ENCODE measurements around the gene LRRTM2.

DNA sequence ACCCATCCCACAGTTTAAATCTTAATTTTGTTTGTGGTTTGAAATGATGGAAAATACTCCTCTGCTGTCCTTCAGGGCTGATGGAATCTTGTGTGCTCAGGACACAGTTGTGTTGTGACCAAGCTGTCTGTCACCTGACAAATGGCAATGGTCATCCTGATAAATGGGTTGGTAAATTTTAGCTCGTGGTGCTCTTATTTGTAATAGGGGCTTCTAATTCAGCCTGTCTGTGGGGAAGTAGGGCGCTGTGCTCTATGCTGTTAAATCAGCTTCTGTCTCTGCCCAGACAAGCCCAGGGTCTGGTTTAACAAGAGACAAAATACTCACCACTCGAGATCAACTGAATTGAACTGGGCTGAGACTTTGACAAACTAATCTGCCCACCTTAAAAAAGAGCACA lies 4.5 kb downstream of the LRRTM2 start:
- TF ChIP-seq POLR2A (IDR thresholded peaks at IDR 0.05) (no peak), EP300 (IDR thresholded peaks at IDR 0.05) (no peak)
- TF ChIP-seq, protein P1, sequence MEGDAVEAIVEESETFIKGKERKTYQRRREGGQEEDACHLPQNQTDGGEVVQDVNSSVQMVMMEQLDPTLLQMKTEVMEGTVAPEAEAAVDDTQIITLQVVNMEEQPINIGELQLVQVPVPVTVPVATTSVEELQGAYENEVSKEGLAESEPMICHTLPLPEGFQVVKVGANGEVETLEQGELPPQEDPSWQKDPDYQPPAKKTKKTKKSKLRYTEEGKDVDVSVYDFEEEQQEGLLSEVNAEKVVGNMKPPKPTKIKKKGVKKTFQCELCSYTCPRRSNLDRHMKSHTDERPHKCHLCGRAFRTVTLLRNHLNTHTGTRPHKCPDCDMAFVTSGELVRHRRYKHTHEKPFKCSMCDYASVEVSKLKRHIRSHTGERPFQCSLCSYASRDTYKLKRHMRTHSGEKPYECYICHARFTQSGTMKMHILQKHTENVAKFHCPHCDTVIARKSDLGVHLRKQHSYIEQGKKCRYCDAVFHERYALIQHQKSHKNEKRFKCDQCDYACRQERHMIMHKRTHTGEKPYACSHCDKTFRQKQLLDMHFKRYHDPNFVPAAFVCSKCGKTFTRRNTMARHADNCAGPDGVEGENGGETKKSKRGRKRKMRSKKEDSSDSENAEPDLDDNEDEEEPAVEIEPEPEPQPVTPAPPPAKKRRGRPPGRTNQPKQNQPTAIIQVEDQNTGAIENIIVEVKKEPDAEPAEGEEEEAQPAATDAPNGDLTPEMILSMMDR (IDR thresholded peaks at IDR 0.05), result no peak
